Activated naive CD4-positive, alpha-beta T cell treated with anti-CD3 and anti-CD28 coated beads, Interleukin-2, amount 10 ng/mL, durations not matched to agents 5 hours and 36 hours (primary cell): ENCODE data around the gene DDX20. TPM values are rescaled to one million over a fixed set of nuclear protein-coding genes. Genes with fewer than 3 reads are reported as not detected.

Source experiments
- total RNA-seq, 2 experiments: library from RNA; stranded (reverse); gene quantifications; one replicate each; pipeline ENCODE4 v1.2.3, GENCODE V29; 2021

The DDX20 gene
- total RNA-seq: 10 to 100 TPM; 12.0 to 14.1 TPM

GRCh38 chr1:111755331-111756123, at the start of gene DDX20:
Gene DDX20 (plus strand): TSS chr1:111755901. CDS start chr1:111755925, 24 bp downstream.

GRCh38 chr1:111739194-111739924, 16.3 kb upstream of the DDX20 start, which contains the start of gene INKA2:
Gene INKA2 (minus strand): TSS chr1:111739395. CDS start chr1:111739242, 153 bp downstream.

Other genes with a start within 250 kb of the DDX20 start
- 100 to 1,000 TPM; 112 to 113 TPM for gene RAP1A, start 136.1 kb upstream of the DDX20 start, total RNA-seq
- gene INKA2, start 16.5 kb upstream of the DDX20 start, total RNA-seq: 1 to 10 TPM; 2.2 to 2.6 TPM
- not detected for gene KCND3, start 233.8 kb downstream of the DDX20 start, total RNA-seq